ENCODE data around the gene NEGR1. TPM values are rescaled to one million over a fixed set of nuclear protein-coding genes. Genes with fewer than 3 reads are reported as not detected.

The NEGR1 gene
- total RNA-seq, 1 donor from 2014 or later = 9.7 TPM

DNA sequence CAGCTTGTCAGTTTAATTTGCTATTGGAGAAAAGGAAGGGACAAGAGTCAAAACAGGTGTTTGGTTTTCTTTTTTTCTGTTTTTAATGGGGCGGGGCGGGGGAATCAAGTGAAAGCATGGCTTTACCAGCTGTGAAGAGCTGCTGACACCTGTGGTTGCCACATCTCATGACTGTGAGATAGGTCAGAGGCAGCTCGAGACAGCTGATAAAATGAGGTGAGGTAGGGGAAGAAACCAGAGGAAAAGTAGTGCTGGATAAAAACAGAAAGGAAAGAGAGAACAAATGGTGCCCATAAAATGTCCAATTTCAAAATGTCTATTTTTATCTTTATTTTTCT is 272.3 kb downstream of the NEGR1 start:
- no peak for DNase-seq

DNA sequence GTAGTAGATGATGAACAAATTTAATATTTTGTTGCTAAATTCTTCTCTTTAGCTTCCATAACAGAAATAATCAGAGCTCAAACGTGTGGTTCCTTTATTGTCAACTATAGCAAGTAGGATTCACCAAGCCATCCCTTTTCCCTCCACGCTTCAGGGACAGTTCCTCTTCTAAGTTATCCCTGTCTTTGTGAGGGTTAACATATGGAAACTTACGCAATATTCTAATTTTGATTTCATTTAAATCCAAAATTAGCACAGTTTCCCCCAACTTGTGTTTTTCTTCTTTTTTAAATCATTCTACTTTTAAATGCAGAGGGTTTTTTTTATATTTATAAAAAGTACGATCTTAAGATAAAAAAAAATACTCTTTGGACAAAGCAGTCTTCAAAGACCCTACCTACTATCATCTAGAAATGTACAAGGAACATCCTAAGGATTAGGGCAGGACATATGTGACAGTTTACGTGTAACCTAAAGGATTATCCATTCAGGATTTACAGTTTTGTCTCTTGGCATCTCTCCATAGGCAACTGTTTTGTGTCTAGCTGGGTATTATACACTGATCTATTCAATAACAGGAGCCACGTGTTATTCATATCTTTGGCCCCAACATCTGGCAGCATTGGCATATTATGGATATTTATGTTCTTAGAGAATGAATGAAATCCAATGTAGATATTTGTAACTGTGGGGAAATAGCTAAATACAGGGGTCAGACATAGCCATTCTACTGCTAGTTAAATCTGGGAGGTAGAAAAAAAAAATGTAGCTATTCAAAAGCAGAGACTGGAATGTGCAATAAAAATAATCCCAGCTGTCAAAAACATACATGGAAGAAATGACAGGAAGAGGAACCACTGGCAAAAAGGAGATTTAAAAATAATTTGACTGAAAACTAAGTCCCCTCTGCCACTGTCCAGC is 272.9 kb downstream of the NEGR1 start:
- no peak for DNase-seq
- Histone ChIP-seq H3K36me3 (no peaks in the 10 kb centered on the region), H3K4me1 (peaks cover 57% of the 10 kb centered on the region), H3K4me3 (no peak overlapping the region), H3K9me3 (replicated peaks) (no peaks in the 10 kb centered on the region), H3K27me3 (ENCODE audit: low read depth) (no peaks in the 10 kb centered on the region), H3K27ac (replicated peaks) (no peak overlapping the region)
- TF ChIP-seq, protein P1, sequence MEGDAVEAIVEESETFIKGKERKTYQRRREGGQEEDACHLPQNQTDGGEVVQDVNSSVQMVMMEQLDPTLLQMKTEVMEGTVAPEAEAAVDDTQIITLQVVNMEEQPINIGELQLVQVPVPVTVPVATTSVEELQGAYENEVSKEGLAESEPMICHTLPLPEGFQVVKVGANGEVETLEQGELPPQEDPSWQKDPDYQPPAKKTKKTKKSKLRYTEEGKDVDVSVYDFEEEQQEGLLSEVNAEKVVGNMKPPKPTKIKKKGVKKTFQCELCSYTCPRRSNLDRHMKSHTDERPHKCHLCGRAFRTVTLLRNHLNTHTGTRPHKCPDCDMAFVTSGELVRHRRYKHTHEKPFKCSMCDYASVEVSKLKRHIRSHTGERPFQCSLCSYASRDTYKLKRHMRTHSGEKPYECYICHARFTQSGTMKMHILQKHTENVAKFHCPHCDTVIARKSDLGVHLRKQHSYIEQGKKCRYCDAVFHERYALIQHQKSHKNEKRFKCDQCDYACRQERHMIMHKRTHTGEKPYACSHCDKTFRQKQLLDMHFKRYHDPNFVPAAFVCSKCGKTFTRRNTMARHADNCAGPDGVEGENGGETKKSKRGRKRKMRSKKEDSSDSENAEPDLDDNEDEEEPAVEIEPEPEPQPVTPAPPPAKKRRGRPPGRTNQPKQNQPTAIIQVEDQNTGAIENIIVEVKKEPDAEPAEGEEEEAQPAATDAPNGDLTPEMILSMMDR (IDR thresholded peaks at IDR 0.05; ENCODE audit: borderline replicate concordance) = no peak
- intact Hi-C loops (cut with micrococcal nuclease) = no loop called here

More for the DNA sequence above, 272.3 kb downstream of the NEGR1 start:
- TF ChIP-seq, protein P1 (IDR thresholded peaks at IDR 0.05; ENCODE audit: borderline replicate concordance) = no peak
- Histone ChIP-seq H3K4me3 (no peak overlapping the region), H3K36me3 (no peaks in the 10 kb centered on the region), H3K27me3 (ENCODE audit: low read depth) (no peaks in the 10 kb centered on the region), H3K4me1 (peaks cover 57% of the 10 kb centered on the region), H3K27ac (replicated peaks) (no peak overlapping the region), H3K9me3 (replicated peaks) (no peaks in the 10 kb centered on the region)
- intact Hi-C loops (cut with micrococcal nuclease) = no loop called here

DNA sequence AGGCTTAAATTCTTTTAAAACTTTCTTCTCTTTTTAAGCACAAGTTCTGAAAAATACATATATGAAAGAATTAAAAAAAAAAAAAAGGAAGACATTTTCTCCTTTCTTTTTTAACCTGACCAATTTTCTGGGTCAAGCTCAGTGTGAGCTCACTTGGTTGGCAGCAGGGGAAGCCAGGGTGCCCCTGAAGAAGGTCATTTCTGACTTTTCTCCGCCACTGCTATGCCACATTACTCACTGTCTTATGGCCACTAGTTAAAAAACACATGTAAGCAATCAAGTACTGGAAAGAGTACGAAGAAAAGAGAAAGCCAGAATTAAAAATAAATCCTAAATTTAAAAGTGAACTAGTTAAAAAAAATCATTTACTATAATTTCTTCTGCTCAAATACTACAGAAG is 275.0 kb downstream of the NEGR1 start:
- H3K27me3 ChIP-seq (ENCODE audit: low read depth) = no peaks in the 10 kb centered on the region
- peaks cover 41% of the 10 kb centered on the region for H3K4me1 ChIP-seq
- H3K36me3 ChIP-seq = no peaks in the 10 kb centered on the region
- DNase-seq = no peak
- no peaks in the 10 kb centered on the region for H3K9me3 ChIP-seq (replicated peaks)
- no peak overlapping the region for H3K27ac ChIP-seq (replicated peaks)
- intact Hi-C loops (cut with micrococcal nuclease) = no loop called here
- no peak overlapping the region for H3K4me3 ChIP-seq
- TF ChIP-seq, protein P1 (IDR thresholded peaks at IDR 0.05; ENCODE audit: borderline replicate concordance) = no peak

- DNase-seq = no peak
- no peaks in the 10 kb centered on the region for H3K27me3 ChIP-seq (ENCODE audit: low read depth)
- TF ChIP-seq, protein P1 (IDR thresholded peaks at IDR 0.05; ENCODE audit: borderline replicate concordance) = no peak
- H3K4me1 ChIP-seq = peaks cover 32% of the 10 kb centered on the region
- no peak overlapping the region for H3K27ac ChIP-seq (replicated peaks)
- no peaks in the 10 kb centered on the region for H3K36me3 ChIP-seq
- no peaks in the 10 kb centered on the region for H3K9me3 ChIP-seq (replicated peaks)
- no peak overlapping the region for H3K4me3 ChIP-seq
- intact Hi-C loops (cut with micrococcal nuclease) = no loop called here
Measured at GRCh38 chr1:72006092-72006491, 276.2 kb downstream of the NEGR1 start.

GRCh38 chr1:72003092-72003491 is 279.2 kb downstream of the NEGR1 start:
- no peak for DNase-seq
- intact Hi-C loops (cut with micrococcal nuclease) = no loop called here

More at GRCh38 chr1:72003092-72003491, 279.2 kb downstream of the NEGR1 start:
- H3K27ac ChIP-seq (replicated peaks) = no peak overlapping the region
- no peaks in the 10 kb centered on the region for H3K9me3 ChIP-seq (replicated peaks)
- H3K4me1 ChIP-seq = peaks cover 17% of the 10 kb centered on the region
- no peak overlapping the region for H3K4me3 ChIP-seq
- no peaks in the 10 kb centered on the region for H3K27me3 ChIP-seq (ENCODE audit: low read depth)
- TF ChIP-seq, protein P1 (IDR thresholded peaks at IDR 0.05; ENCODE audit: borderline replicate concordance) = no peak
- H3K36me3 ChIP-seq = no peaks in the 10 kb centered on the region

Measured in left ventricle myocardium inferior (tissue), 1 donor.